Measurements from ENCODE around the gene EEPD1.

The EEPD1 gene

DNA sequence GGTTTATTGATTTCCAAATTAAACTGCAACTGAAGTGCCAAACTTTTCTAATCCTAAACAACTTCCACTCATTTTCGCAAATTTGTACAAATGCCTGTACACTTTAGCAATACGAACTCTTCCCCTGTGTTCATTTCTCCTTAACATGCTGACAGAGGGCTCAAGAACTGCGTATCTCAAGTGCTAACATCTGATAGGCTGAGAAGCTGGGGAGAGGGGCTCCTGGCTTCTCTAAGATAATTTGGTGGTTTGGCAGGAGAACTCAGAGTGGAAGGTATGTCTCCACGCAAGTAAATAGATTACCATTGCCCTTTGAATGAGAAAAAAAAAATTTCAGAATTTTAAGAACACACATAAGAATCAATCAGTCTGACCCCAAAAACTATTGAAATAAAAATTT is 183.3 kb downstream of the EEPD1 start:
- no peak for DNase-seq (ENCODE audit: low read depth)

DNA sequence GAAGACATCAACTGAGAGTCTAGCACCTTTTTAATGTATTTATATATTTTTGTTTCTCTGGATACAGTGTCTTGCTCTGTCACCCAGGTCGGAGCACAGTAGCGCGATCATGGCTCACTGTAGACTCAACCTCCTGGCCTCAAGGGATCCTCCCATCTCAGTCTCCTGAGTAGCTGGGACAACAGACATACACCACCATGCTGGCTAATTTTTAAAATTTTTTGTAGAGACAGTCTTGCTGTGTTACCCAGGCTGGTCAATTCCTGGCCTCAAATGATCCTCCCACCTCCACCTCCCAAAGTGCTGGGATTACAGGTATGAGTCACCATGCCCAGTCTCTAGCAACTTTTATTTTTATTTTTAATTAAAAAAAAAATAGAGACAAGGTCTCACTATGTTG is 185.2 kb downstream of the EEPD1 start:
- no peak for DNase-seq (ENCODE audit: low read depth)

DNA sequence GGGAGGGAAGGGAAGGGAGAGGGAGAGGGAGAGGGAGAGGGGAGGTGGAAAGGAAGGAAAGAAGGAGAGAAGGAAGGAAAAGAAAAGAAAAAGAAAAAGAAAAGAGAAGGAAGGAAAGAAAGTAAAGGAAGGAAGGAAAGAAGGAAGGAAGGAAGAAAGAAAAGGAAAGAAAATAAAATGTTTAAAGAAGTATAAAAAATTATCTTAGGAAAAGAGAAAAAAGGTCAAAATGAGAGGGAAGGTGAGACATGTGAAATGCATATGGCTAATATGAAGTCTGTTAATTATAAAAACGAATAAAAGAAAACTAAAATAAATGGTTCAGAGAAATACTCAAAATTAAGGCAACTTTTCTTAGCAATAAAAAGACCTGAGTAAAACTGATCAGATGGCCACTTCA is 190.5 kb downstream of the EEPD1 start:
- no peak for DNase-seq (ENCODE audit: low read depth)

DNA sequence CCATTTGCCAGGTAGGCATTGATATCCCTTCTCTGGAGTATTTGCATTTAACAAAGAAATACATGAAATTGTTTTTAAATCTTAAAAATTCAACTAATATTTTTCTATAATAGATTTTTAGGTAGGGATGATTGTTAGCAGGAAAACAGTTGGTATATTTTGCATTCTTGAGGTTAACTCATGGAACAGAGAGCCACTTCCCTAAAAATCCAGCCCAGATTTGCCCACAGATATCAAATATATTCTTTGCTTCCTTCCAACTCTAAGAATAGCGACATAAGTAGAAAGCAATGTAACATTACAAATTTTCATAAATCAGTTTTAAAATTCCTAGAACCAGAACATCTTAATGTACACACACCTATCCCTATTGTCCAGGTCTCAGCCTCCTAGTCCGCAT is 191.6 kb downstream of the EEPD1 start:
- DNase-seq (ENCODE audit: low read depth) = no peak

DNA sequence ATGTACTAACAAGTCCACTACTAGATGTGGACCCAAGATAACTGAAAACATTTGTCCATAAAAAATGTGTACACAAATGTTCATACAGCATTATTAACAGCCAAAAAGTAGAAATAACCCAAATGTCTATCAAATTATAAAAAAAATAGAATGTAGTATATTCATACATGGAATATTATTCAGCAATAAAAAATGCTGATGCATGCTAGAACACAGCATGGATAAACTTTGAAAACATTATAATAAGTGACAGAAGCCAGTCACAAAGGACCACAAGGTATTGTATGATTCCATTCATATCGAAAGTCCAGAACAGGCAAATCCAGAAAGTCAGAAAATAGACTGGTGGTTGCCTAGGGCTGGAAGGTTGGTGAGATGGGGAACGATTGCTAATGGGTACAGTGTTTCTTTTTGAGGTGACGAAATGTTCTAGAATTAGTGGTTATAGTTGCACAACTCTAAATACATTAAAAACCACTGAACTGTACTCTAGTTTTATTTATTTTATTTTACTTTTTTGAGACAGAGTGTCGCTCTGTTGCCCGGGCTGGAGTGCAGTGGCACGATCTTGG is 193.3 kb downstream of the EEPD1 start:
- DNase-seq (ENCODE audit: low read depth) = no peak

DNA sequence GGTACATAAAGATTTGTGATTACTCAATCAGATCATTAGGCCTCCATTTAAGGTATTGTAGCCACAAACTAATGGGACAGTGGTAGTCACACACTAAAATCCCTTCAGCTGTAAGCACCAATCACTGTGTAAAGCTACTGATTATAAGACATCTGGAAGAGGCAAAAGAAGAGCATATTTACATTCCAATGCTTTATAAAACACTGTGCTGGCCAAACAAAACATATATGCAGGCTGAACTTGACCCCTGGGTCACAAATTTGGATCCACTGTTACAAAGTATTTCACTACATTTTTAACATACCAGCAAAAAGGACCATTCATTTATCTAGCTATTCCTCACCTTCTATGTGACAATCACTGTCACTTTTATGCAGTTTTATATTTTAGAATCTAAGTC is 195.2 kb downstream of the EEPD1 start:
- DNase-seq (ENCODE audit: low read depth) = no peak

DNA sequence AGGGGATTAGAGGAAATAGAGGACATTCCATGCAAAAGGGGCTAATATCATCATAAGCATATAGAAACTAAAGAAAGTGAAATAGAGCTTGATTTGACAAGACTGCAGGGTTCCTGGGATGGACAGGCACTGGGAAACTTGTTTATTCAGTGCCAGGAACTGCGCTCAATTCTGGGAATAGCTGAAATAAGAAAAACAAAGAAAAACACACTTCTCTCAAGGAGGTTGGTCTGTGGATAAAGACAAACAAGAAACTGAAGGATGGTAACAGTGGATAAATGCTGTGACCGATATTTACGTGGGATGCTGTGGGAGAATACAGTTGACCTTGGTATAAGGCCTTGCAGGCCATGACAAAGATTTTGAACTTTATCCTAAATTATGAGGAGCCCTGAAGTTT is 195.7 kb downstream of the EEPD1 start:
- DNase-seq (ENCODE audit: low read depth) = no peak

DNA sequence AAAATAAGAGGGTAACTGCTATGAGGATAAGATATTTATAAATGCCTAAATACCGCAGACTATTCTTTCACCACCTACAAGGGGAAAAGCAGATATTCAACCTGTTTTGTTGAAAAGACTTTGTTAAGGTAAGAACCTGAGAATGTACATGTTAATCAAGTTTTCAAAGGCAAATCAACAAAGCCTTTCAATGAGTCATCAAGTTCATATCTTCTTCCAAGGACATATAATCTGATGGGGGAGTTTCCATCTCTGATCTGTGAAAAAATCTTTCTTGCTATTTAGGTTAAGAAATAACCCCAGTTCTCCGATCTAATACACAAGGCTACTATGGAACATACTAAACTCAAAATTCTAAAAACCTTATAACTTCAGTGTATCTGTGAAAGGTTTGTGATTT is 196.6 kb downstream of the EEPD1 start:
- DNase-seq (ENCODE audit: low read depth) = no peak
